Fibroblast of lung (primary cell): Measurements from ENCODE around the gene TNS1. TPM values are rescaled to one million over a fixed set of nuclear protein-coding genes. Genes with fewer than 3 reads are reported as not detected.
A peak's percentile ranks its signal among the peaks of the same experiment; 100 is the strongest.

Experiments used
- DNase-seq, 2 donors: peaks; one replicate each; pipeline versions ENCODE4 v3.0.0 to v3.0.0-alpha.2; 2010; ENCODE audit warnings: low read depth in 2 of 2
- H2AFZ ChIP-seq: 2 replicates; pipeline ENCODE4 v1.5.1; 2012; ENCODE audit warnings: low read length, control low read depth, inconsistent platforms
- H3K27ac ChIP-seq: 2 replicates; pipeline ENCODE4 v1.5.1; 2011; ENCODE audit warnings: low read length, control low read depth; ENCODE audit not compliant: insufficient read depth
- H3K27me3 ChIP-seq: 2 replicates; pipeline ENCODE4 v1.5.1; 2011; ENCODE audit warnings: mild to moderate bottlenecking, low read length; ENCODE audit not compliant: control insufficient read depth, insufficient read depth
- H3K36me3 ChIP-seq: 2 replicates; pipeline ENCODE4 v1.5.1; 2011; ENCODE audit warnings: low read length; ENCODE audit not compliant: control insufficient read depth, insufficient read depth
- H3K4me1 ChIP-seq: 2 replicates; pipeline ENCODE4 v1.5.1; 2011; ENCODE audit warnings: low read length; ENCODE audit not compliant: control insufficient read depth, insufficient read depth; ENCODE audit errors: extremely low read depth
- H3K4me2 ChIP-seq: 2 replicates; pipeline ENCODE4 v1.5.1; 2011; ENCODE audit warnings: low read length, control low read depth; ENCODE audit not compliant: insufficient read depth; ENCODE audit errors: extremely low read depth
- H3K4me3 ChIP-seq, 4 experiments: fragments of 200-600 bp in 1 of 4; sonication (generic) in 1 of 4; replicated peaks in 1 of 4; 2 replicates each; pipeline ENCODE4 v1.5.1; 2011 to 2016; ENCODE audit warnings: low read length in 4 of 4, low read depth in 3 of 4, mild to moderate bottlenecking in 3 of 4, control low read depth in 2 of 4, inconsistent platforms in 1 of 4, mixed read lengths in 1 of 4; ENCODE audit not compliant: insufficient read depth in 1 of 4; ENCODE audit errors: control extremely low read depth in 1 of 4
- H3K79me2 ChIP-seq: 2 replicates; pipeline ENCODE4 v1.5.1; 2012; ENCODE audit warnings: mild to moderate bottlenecking, low read length, inconsistent platforms; ENCODE audit not compliant: control insufficient read depth, insufficient read depth
- H3K9ac ChIP-seq: 2 replicates; pipeline ENCODE4 v1.5.1; 2011; ENCODE audit warnings: mild to moderate bottlenecking, low read length, control low read depth; ENCODE audit not compliant: insufficient read depth
- H3K9me3 ChIP-seq: 2 replicates; pipeline ENCODE4 v1.5.1; 2012; ENCODE audit warnings: low read depth, low read length; ENCODE audit not compliant: control insufficient read depth, insufficient read depth
- H4K20me1 ChIP-seq: 2 replicates; pipeline ENCODE4 v1.5.1; 2011; ENCODE audit warnings: low read length; ENCODE audit not compliant: control insufficient read depth, insufficient read depth; ENCODE audit errors: extremely low read depth
- EZH2 ChIP-seq: IDR thresholded peaks from 2 replicates; pipeline ENCODE4 v1.5.1; 2012; ENCODE audit warnings: low read length, control low read depth, mild to moderate bottlenecking; ENCODE audit errors: missing control alignments
- polyA plus RNA-seq, 2 donors: library from polyadenylated mRNA; depleted of rRNA in 1 of 2; stranded (reverse) in 1 of 2; unstranded in 1 of 2; fragments of >200 nt; gene quantifications; 2 replicates each; pipeline ENCODE4 v1.2.1, GENCODE V29; 2011 to 2012; ENCODE audit warnings: missing spikeins in 1 of 2
- total RNA-seq: library from RNA; depleted of rRNA; stranded (reverse); fragments of >200 nt; gene quantifications from 2 replicates; pipeline ENCODE4 v1.2.1, GENCODE V29; 2014
- TF ChIP-seq, protein P1 (sequence below), 2 donors: IDR thresholded peaks in 1 of 2; conservative IDR thresholded peaks in 1 of 2; 1 replicate in 1 of 2; 2 replicates in 1 of 2; pipeline ENCODE4 v1.5.1; 2011 to 2012; ENCODE audit warnings: low read length in 2 of 2, control low read depth in 1 of 2, inconsistent platforms in 1 of 2, low read depth in 1 of 2, mild to moderate bottlenecking in 1 of 2

TNS1 gene
- total and polyA plus RNA-seq, 2 donors (not counting 1 experiment from before 2014, with no cell fraction given): 44.4 to 47.1 TPM

DNA sequence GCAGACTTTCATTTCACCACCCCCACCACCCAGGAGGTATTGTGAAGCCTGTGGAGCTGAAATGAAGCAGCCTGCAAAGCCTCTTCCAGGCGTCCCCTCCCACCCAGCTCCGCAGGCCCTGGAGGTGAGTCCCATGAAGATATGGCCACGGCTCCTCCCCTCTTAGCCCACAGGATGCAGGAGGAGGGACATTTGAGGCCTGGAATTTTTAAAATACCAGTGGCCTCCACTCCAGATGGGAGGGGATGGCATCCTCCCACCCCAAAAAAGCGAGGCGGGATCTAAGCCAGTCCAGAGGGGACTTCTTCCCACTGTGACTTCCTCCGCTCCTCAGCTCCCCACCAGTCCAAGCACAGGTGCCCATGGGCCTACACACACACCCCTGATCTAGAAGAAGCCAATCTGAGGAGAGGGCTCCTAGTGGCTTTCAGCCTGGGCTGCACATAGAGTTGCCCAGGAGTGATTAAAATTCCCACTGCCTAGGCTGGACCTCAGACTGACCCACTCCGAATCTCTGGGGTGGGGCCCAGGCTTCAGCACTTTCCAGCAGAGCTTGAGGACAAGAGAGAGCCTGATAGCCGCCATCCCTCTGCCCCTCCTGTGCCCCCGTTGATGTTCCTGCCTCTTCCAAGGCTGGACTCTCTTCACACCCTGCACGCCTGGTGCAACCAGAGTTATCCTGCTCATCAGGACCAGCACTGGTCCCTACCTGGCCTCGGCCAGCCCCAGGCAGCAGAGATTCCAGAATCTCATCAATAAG lies 206.9 kb downstream of the TNS1 start:
- H3K27me3 ChIP-seq: no peaks in the 10 kb centered on the region
- no peaks in the 10 kb centered on the region for H3K9me3 ChIP-seq
- H3K27ac ChIP-seq: no peak overlapping the region
- no peak overlapping the region for H3K4me3 ChIP-seq
- TF ChIP-seq, protein P1, sequence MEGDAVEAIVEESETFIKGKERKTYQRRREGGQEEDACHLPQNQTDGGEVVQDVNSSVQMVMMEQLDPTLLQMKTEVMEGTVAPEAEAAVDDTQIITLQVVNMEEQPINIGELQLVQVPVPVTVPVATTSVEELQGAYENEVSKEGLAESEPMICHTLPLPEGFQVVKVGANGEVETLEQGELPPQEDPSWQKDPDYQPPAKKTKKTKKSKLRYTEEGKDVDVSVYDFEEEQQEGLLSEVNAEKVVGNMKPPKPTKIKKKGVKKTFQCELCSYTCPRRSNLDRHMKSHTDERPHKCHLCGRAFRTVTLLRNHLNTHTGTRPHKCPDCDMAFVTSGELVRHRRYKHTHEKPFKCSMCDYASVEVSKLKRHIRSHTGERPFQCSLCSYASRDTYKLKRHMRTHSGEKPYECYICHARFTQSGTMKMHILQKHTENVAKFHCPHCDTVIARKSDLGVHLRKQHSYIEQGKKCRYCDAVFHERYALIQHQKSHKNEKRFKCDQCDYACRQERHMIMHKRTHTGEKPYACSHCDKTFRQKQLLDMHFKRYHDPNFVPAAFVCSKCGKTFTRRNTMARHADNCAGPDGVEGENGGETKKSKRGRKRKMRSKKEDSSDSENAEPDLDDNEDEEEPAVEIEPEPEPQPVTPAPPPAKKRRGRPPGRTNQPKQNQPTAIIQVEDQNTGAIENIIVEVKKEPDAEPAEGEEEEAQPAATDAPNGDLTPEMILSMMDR (conservative IDR thresholded peaks at IDR 0.05 in 1 of 2, IDR thresholded peaks at IDR 0.05 in 1 of 2; ENCODE audit: low read depth in 1 of 2, low read length in 2 of 2): no peak
- no peaks in the 10 kb centered on the region for H4K20me1 ChIP-seq
- H2AFZ ChIP-seq: no peak overlapping the region
- H3K4me2 ChIP-seq: no peak overlapping the region
- peaks cover 5% of the 10 kb centered on the region for H3K36me3 ChIP-seq
- no peaks in the 10 kb centered on the region for H3K79me2 ChIP-seq
- DNase-seq: peak in 1 of 2 donors; percentile 43
- no peak overlapping the region for H3K9ac ChIP-seq
- H3K4me1 ChIP-seq: peaks cover 7% of the 10 kb centered on the region

DNA sequence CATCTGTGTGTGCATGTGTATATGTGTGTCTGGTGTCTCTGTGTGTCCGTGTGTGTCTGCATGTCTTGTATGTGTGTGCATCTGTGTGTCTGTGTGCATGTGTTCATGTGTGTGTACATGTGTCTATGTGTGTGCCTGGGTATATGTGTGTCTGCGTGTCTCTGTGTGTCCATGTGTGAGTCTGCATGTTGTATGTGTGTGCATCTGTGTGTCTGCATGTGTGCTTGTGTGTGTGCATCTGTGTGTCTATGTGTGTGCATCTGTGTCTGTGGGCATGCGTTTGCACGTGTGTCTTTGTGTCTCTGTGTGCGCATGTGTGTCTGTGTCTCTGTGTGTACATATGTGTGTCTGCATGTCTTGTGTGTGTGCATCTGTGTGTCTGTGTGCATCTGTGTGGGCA lies 207.7 kb downstream of the TNS1 start:
- H3K27ac ChIP-seq: no peak overlapping the region
- H3K4me3 ChIP-seq: no peak overlapping the region
- H2AFZ ChIP-seq: no peak overlapping the region
- H3K9ac ChIP-seq: no peak overlapping the region
- no peaks in the 10 kb centered on the region for H3K27me3 ChIP-seq
- H4K20me1 ChIP-seq: no peaks in the 10 kb centered on the region
- no peak for TF ChIP-seq EZH2
- TF ChIP-seq, protein P1 (conservative IDR thresholded peaks at IDR 0.05 in 1 of 2, IDR thresholded peaks at IDR 0.05 in 1 of 2; ENCODE audit: low read depth in 1 of 2, low read length in 2 of 2): no peak
- H3K36me3 ChIP-seq: peaks cover 5% of the 10 kb centered on the region
- peak in 1 of 2 donors; percentile 22 for DNase-seq
- peaks cover 12% of the 10 kb centered on the region for H3K4me1 ChIP-seq
- no peak overlapping the region for H3K4me2 ChIP-seq
- no peaks in the 10 kb centered on the region for H3K9me3 ChIP-seq
- H3K79me2 ChIP-seq: no peaks in the 10 kb centered on the region

DNA sequence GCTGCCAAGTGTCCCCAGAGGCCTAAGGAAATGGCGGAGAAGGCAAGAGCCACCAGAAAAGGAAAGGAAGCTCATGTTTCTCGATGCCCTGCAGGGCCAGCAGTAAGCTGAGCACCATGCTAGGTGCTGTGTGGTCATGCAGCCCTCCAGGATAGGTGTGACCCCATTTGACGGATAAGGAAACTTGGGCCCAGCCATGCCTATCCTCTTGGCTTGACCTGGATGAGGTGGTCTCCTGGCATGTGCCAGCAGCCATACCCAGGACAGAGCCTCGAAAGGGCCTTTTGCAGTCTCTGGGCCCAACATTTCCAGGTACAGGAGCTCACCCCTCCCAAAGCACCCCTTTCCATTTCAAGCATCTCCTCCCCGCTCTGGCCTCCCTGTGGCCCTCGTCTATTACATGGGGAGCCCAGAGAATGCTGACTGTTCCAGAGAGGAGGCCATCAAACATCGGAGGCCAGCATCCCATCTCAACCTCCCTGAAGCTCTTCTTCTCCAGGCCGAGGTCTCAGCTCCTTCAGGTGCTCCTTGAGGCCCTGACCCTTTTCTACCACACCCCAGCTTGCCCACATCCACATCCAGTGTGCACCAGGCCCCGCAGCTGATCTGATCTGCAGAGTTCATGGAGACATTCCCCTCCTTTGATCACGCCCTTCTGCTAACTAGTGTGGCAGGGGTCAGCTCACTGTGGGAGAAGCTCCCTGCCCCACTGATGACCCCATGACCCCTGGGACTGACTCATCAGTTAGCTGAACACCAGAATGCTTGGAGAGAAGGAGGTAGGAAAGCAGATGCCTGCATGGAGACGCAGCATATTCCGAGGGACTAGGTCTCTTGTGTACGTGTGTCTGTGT lies 208.4 kb downstream of the TNS1 start:
- DNase-seq: no peak
- H3K4me3 ChIP-seq: no peak overlapping the region
- TF ChIP-seq, protein P1 (conservative IDR thresholded peaks at IDR 0.05 in 1 of 2, IDR thresholded peaks at IDR 0.05 in 1 of 2; ENCODE audit: low read depth in 1 of 2, low read length in 2 of 2): no peak
- TF ChIP-seq EZH2: no peak
- no peaks in the 10 kb centered on the region for H3K79me2 ChIP-seq
- no peak overlapping the region for H3K27ac ChIP-seq
- H3K27me3 ChIP-seq: no peaks in the 10 kb centered on the region
- H3K4me1 ChIP-seq: peaks cover 12% of the 10 kb centered on the region
- H2AFZ ChIP-seq: no peak overlapping the region
- no peaks in the 10 kb centered on the region for H4K20me1 ChIP-seq
- H3K4me2 ChIP-seq: no peak overlapping the region
- peaks cover 3% of the 10 kb centered on the region for H3K36me3 ChIP-seq
- H3K9ac ChIP-seq: no peak overlapping the region
- H3K9me3 ChIP-seq: no peaks in the 10 kb centered on the region
